SK-N-SH (cell line): Measurements from ENCODE around the gene CCT6B. TPM values are rescaled to one million over a fixed set of nuclear protein-coding genes. Genes with fewer than 3 reads are reported as not detected.

Experiments
- CTCF ChIA-PET: fragments of 300-600, 350-600 bp; formaldehyde crosslinking; extraction: SDS; loops from one replicate; lab custom pipeline; 2021; lab: Yijun Ruan, JAX
- POLR2A ChIA-PET: fragments of 350-600 bp; sonication (Branson Sonifier 250); formaldehyde crosslinking; extraction: SDS; loops from one replicate; lab custom pipeline; 2020; ENCODE audit warnings: antibody characterized with exemption, inconsistent platforms; lab: Yijun Ruan, JAX
- DNase-seq: peaks from one replicate; pipeline ENCODE4 v3.0.0; 2012
- H2AFZ ChIP-seq: fragments of 200-600 bp; sonication (generic); 2 replicates; pipeline ENCODE4 v1.8.1; 2016; ENCODE audit warnings: antibody characterized with exemption, mild to moderate bottlenecking, low read depth
- H3F3A ChIP-seq: fragments of 200-600 bp; sonication (generic); replicated peaks from 2 replicates; pipeline ENCODE3; 2016; ENCODE audit warnings: antibody characterized with exemption, mild to moderate bottlenecking; ENCODE audit not compliant: insufficient read depth
- H3K27ac ChIP-seq, 2 experiments: fragments of 200-500 bp in 1 of 2; fragments of 200-600 bp in 1 of 2; sonication (Bioruptor generic) in 1 of 2; sonication (generic), shearing (Covaris generic) in 1 of 2; 2 replicates each; pipeline versions ENCODE4 v1.5.1 to v1.6.1; 2014 to 2016; ENCODE audit warnings: low read depth in 2 of 2, inconsistent platforms in 1 of 2, low read length in 1 of 2, mild to moderate bottlenecking in 1 of 2, mixed read lengths in 1 of 2
- H3K27me3 ChIP-seq: fragments of 200-600 bp; sonication (generic), shearing (Covaris generic); 2 replicates; pipeline ENCODE4 v1.6.1; 2016; ENCODE audit warnings: mixed run types; ENCODE audit not compliant: insufficient read depth
- H3K36me3 ChIP-seq, 2 experiments: fragments of 200-500 bp in 1 of 2; fragments of 200-600 bp in 1 of 2; sonication (Bioruptor generic) in 1 of 2; sonication (generic) in 1 of 2; replicated peaks in 1 of 2; 2 replicates each; pipeline versions ENCODE3 to v1.5.1; 2014 to 2016; ENCODE audit warnings: low read length in 1 of 2, mild to moderate bottlenecking in 1 of 2; ENCODE audit not compliant: insufficient read depth in 2 of 2, control insufficient read depth in 1 of 2
- H3K4me1 ChIP-seq, 2 experiments: fragments of 200-500 bp in 1 of 2; fragments of 200-600 bp in 1 of 2; sonication (Bioruptor generic) in 1 of 2; sonication (generic), shearing (Covaris generic) in 1 of 2; 2 replicates each; pipeline versions ENCODE4 v1.5.1 to v1.6.1; 2014 to 2016; ENCODE audit warnings: low read depth in 1 of 2, low read length in 1 of 2, mixed run types in 1 of 2; ENCODE audit not compliant: insufficient read depth in 2 of 2, control insufficient read depth in 1 of 2
- H3K4me2 ChIP-seq: fragments of 200-600 bp; sonication (generic), shearing (Covaris generic); 2 replicates; pipeline ENCODE4 v1.6.1; 2017; ENCODE audit warnings: mixed run types
- H3K4me3 ChIP-seq, 2 experiments: fragments of 200-500 bp in 1 of 2; fragments of 200-600 bp in 1 of 2; sonication (Bioruptor generic) in 1 of 2; sonication (generic), shearing (Covaris generic) in 1 of 2; 2 replicates each; pipeline versions ENCODE4 v1.5.1 to v1.8.1; 2014 to 2016; ENCODE audit warnings: low read depth in 2 of 2, inconsistent platforms in 1 of 2, low read length in 1 of 2, mild to moderate bottlenecking in 1 of 2, mixed read lengths in 1 of 2, moderate library complexity in 1 of 2
- H3K79me2 ChIP-seq: fragments of 200-600 bp; sonication (generic); 2 replicates; pipeline ENCODE4 v1.8.1; 2017; ENCODE audit warnings: mild to moderate bottlenecking; ENCODE audit not compliant: insufficient read depth
- H3K9ac ChIP-seq: fragments of 200-600 bp; sonication (generic); 2 replicates; pipeline ENCODE4 v1.6.1; 2017; ENCODE audit warnings: mixed run types
- H3K9me2 ChIP-seq: fragments of 200-600 bp; sonication (generic); 2 replicates; pipeline ENCODE4 v1.6.1; 2017; ENCODE audit warnings: mixed run types
- H3K9me3 ChIP-seq: fragments of 200-600 bp; sonication (generic); 2 replicates; pipeline ENCODE4 v1.6.1; 2017; ENCODE audit warnings: mixed run types, mild to moderate bottlenecking, moderate library complexity
- H4K20me1 ChIP-seq: fragments of 200-600 bp; sonication (generic); 2 replicates; pipeline ENCODE4 v1.6.1; 2017; ENCODE audit warnings: mild to moderate bottlenecking, mixed run types; ENCODE audit not compliant: insufficient read depth
- EP300 ChIP-seq, 2 experiments: IDR thresholded peaks; 2 replicates each; pipeline versions ENCODE4 v1.4.0 to v1.6.1; 2012; ENCODE audit warnings: borderline replicate concordance in 1 of 2, low read depth in 1 of 2, low read length in 1 of 2
- FOXJ3 ChIP-seq: sonication (generic); formaldehyde crosslinking; IDR thresholded peaks from 2 replicates; pipeline ENCODE4 v1.5.1; 2020; ENCODE audit warnings: mild to moderate bottlenecking, missing genetic modification reagents
- FOXM1 ChIP-seq: IDR thresholded peaks from 2 replicates; pipeline ENCODE4 v1.4.0; 2012; ENCODE audit warnings: low read depth, mild to moderate bottlenecking
- MEF2A ChIP-seq: IDR thresholded peaks from 2 replicates; pipeline ENCODE4 v1.4.0; 2012; ENCODE audit warnings: low read depth, borderline replicate concordance
- NFIC ChIP-seq: IDR thresholded peaks from 2 replicates; pipeline ENCODE4 v1.4.0; 2012; ENCODE audit warnings: borderline replicate concordance
- NRF1 ChIP-seq: IDR thresholded peaks from 2 replicates; pipeline ENCODE4 v1.6.1; 2012; ENCODE audit warnings: low read depth, mild to moderate bottlenecking, low read length
- RAD21 ChIP-seq: IDR thresholded peaks from 2 replicates; pipeline ENCODE4 v1.6.1; 2012; ENCODE audit warnings: mild to moderate bottlenecking, low read length
- RCOR1 ChIP-seq: fragments of 150-350 bp; IDR thresholded peaks from 2 replicates; pipeline ENCODE4 v1.6.1; 2017; ENCODE audit warnings: antibody characterized with exemption, low read length
- RXRA ChIP-seq: IDR thresholded peaks from 2 replicates; pipeline ENCODE4 v1.4.0; 2012; ENCODE audit warnings: low read depth, mild to moderate bottlenecking, borderline replicate concordance
- WGBS: methylation state at CpG from one replicate; pipeline ENCODE4 v1.1.6; 2017; ENCODE audit warnings: low lambda C conversion rate; 5-methylcytosine and 5-hydroxymethylcytosine counted together
- polyA plus RNA-seq, 3 experiments: library from polyadenylated mRNA; depleted of rRNA; stranded (reverse); fragments of >200 nt; gene quantifications; 2 replicates each; pipeline ENCODE4 v1.2.3, GENCODE V29; 2012
- TF ChIP-seq, protein P1 (sequence below): IDR thresholded peaks from 2 replicates; pipeline ENCODE4 v1.4.0; 2012; ENCODE audit warnings: low read depth, borderline replicate concordance
- TF ChIP-seq, protein P2 (sequence below): IDR thresholded peaks from 2 replicates; pipeline ENCODE4 v1.6.1; 2012; ENCODE audit warnings: mild to moderate bottlenecking, low read depth, low read length, moderate library complexity
- TF ChIP-seq, protein P3 (sequence below): fragments of 200-600 bp; sonication (generic); IDR thresholded peaks from 2 replicates; pipeline ENCODE4 v1.6.1; 2017; ENCODE audit warnings: antibody characterized with exemption, mild to moderate bottlenecking, moderate library complexity

Gene CCT6B
- polyA plus RNA-seq, 1 of the 3 experiments (the other 2 are of a cell fraction) = 0.48 TPM

DNA sequence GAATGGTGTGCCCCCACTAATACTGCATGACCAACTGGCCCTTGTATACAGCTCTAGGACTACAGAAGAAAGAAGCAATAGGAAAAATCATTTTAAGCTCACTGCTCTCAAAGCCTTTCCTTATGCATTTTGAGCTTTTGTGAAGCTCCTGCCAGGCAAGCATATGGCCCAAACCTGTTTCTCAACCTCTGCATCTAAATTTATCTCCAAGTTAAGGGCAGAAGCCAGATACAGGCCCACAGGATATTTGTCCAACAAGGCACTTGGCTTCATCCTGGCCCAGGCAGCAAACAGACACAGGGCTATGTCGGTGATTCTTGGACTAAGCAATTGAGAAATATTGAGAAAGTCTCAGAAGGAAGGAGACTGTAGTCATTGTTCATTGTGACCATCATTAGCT lies 43.9 kb downstream of the CCT6B start:
- no peak for DNase-seq
- no peaks in the 10 kb centered on the region for H3K27me3 ChIP-seq
- TF ChIP-seq, protein P1, sequence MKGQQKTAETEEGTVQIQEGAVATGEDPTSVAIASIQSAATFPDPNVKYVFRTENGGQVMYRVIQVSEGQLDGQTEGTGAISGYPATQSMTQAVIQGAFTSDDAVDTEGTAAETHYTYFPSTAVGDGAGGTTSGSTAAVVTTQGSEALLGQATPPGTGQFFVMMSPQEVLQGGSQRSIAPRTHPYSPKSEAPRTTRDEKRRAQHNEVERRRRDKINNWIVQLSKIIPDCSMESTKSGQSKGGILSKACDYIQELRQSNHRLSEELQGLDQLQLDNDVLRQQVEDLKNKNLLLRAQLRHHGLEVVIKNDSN = no peak
- no peak for TF ChIP-seq FOXJ3 (CRISPR knock-in tag)
- no peak for TF ChIP-seq MEF2A
- no peak overlapping the region for H3K27ac ChIP-seq
- H3K36me3 ChIP-seq = no peaks in the 10 kb centered on the region
- no peaks in the 10 kb centered on the region for H4K20me1 ChIP-seq
- no peaks in the 10 kb centered on the region for H3K79me2 ChIP-seq
- no peaks in the 10 kb centered on the region for H3K9me3 ChIP-seq
- H3F3A ChIP-seq = no peaks in the 10 kb centered on the region
- H3K9me2 ChIP-seq = no peaks in the 10 kb centered on the region
- H3K9ac ChIP-seq = no peak overlapping the region
- no peak overlapping the region for H2AFZ ChIP-seq
- H3K4me2 ChIP-seq = no peak overlapping the region
- H3K4me3 ChIP-seq = no peak overlapping the region
- 60% methylated on average over 1 of the region's 1 CpG for WGBS
- POLR2A ChIA-PET = no interaction called here
- CTCF ChIA-PET = interaction anchor here (1.0 kb wide), 1 partner anchor 16 kb away, joined by 3 read pairs; no protein-coding TSS in a partner anchor
- no peaks in the 10 kb centered on the region for H3K4me1 ChIP-seq

DNA sequence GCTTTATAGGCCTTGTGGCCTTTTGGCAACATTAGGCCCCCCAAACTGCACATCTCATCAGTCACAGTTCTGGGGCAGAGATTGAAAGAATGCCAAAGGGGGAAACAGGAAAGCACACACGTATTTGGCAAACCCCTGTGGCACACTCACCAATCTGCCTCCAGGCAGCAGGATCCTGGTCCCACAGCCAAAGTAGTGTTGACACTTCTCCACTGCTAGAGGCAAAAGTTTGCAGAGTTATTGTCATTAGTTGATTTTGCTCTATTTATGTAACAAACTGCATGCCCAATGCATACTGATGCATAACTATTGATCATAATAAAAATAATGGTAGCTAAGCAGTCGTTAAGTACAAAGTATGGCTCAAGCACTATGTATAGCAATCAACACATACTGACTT lies 45.1 kb downstream of the CCT6B start:
- Histone ChIP-seq H3K79me2 (no peaks in the 10 kb centered on the region), H4K20me1 (no peaks in the 10 kb centered on the region), H3F3A (no peaks in the 10 kb centered on the region), H3K4me2 (no peak overlapping the region), H2AFZ (no peak overlapping the region), H3K9me2 (no peaks in the 10 kb centered on the region), H3K36me3 (no peaks in the 10 kb centered on the region), H3K4me1 (no peaks in the 10 kb centered on the region), H3K27me3 (no peaks in the 10 kb centered on the region), H3K9me3 (no peaks in the 10 kb centered on the region), H3K9ac (no peak overlapping the region), H3K27ac (no peak overlapping the region), H3K4me3 (no peak overlapping the region)
- TF ChIP-seq NFIC (no peak), RCOR1 (no peak), RXRA (no peak), FOXM1 (no peak)
- TF ChIP-seq, protein P2, sequence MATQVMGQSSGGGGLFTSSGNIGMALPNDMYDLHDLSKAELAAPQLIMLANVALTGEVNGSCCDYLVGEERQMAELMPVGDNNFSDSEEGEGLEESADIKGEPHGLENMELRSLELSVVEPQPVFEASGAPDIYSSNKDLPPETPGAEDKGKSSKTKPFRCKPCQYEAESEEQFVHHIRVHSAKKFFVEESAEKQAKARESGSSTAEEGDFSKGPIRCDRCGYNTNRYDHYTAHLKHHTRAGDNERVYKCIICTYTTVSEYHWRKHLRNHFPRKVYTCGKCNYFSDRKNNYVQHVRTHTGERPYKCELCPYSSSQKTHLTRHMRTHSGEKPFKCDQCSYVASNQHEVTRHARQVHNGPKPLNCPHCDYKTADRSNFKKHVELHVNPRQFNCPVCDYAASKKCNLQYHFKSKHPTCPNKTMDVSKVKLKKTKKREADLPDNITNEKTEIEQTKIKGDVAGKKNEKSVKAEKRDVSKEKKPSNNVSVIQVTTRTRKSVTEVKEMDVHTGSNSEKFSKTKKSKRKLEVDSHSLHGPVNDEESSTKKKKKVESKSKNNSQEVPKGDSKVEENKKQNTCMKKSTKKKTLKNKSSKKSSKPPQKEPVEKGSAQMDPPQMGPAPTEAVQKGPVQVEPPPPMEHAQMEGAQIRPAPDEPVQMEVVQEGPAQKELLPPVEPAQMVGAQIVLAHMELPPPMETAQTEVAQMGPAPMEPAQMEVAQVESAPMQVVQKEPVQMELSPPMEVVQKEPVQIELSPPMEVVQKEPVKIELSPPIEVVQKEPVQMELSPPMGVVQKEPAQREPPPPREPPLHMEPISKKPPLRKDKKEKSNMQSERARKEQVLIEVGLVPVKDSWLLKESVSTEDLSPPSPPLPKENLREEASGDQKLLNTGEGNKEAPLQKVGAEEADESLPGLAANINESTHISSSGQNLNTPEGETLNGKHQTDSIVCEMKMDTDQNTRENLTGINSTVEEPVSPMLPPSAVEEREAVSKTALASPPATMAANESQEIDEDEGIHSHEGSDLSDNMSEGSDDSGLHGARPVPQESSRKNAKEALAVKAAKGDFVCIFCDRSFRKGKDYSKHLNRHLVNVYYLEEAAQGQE = no peak
- POLR2A ChIA-PET = no interaction called here
- CTCF ChIA-PET = interaction anchor here (1.0 to 1.5 kb wide), 2 partner anchors 25 to 555 kb away, joined by 3 to 4 read pairs; no protein-coding TSS in a partner anchor
- DNase-seq = no peak
- 15% methylated on average over 2 of the region's 2 CpGs for WGBS

DNA sequence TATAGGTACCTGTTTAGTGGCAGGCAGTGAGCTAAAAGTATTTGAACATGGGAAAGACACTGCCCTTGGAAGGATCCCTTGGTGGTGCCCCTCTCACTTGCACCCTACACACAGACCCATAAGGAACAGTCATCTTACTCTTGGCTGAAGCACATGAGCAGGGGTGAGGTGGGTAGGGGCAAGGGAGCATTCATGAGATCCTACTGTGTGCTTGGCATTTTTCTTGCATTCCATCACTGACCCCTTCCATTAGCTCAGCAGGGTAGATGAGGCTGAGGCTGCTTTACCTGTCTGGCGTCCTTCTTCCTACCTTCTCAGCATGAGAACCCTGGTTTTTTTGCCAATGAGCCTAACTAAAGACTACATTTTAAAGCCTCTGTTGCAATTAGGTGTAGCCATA lies 48.3 kb downstream of the CCT6B start:
- Histone ChIP-seq H2AFZ (no peak overlapping the region), H3K36me3 (no peaks in the 10 kb centered on the region), H3K4me3 (no peak overlapping the region)
- TF ChIP-seq RAD21 (no peak), EP300 (IDR thresholded peaks at IDR 0.05; ENCODE audit: borderline replicate concordance in 1 of 2, low read depth in 1 of 2, low read length in 1 of 2) (no peak), MEF2A (no peak), NRF1 (no peak)
- TF ChIP-seq, protein P3, sequence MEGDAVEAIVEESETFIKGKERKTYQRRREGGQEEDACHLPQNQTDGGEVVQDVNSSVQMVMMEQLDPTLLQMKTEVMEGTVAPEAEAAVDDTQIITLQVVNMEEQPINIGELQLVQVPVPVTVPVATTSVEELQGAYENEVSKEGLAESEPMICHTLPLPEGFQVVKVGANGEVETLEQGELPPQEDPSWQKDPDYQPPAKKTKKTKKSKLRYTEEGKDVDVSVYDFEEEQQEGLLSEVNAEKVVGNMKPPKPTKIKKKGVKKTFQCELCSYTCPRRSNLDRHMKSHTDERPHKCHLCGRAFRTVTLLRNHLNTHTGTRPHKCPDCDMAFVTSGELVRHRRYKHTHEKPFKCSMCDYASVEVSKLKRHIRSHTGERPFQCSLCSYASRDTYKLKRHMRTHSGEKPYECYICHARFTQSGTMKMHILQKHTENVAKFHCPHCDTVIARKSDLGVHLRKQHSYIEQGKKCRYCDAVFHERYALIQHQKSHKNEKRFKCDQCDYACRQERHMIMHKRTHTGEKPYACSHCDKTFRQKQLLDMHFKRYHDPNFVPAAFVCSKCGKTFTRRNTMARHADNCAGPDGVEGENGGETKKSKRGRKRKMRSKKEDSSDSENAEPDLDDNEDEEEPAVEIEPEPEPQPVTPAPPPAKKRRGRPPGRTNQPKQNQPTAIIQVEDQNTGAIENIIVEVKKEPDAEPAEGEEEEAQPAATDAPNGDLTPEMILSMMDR = no peak
- TF ChIP-seq, all 33 proteins: peak for 0
- Histone ChIP-seq H4K20me1 (no peaks in the 10 kb centered on the region), H3K27me3 (no peaks in the 10 kb centered on the region), H3K9me2 (no peaks in the 10 kb centered on the region), H3K4me2 (no peak overlapping the region), H3K9me3 (no peaks in the 10 kb centered on the region), H3F3A (no peaks in the 10 kb centered on the region), H3K4me1 (peaks cover 0 to 4% of the 10 kb centered on the region in 2 experiments; a peak in 1 of 4 replicates), H3K9ac (no peak overlapping the region), H3K79me2 (no peaks in the 10 kb centered on the region), H3K27ac (no peak overlapping the region)
- DNase-seq = no peak
- WGBS = 15% methylated on average over 1 of the region's 1 CpG
- ChIA-PET POLR2A (no interaction called here), CTCF (no interaction called here)
